HG03565 (cell line): ENCODE data around the gene RERE.
A peak's percentile ranks its signal among the peaks of the same experiment; 100 is the strongest.
"Not testable (repeated sequence)": the region's sequence is repeated elsewhere in the genome, so short reads cannot be mapped to it uniquely, and the experiment has no call there.

Experiments
- ATAC-seq: cut with Tn5 transposase; IDR thresholded peaks from one replicate; pipeline ENCODE4 v1.9.1; 2021; ENCODE audit warnings: mild to moderate bottlenecking, moderate library complexity; ENCODE audit not compliant: unreplicated experiment

The RERE gene

DNA sequence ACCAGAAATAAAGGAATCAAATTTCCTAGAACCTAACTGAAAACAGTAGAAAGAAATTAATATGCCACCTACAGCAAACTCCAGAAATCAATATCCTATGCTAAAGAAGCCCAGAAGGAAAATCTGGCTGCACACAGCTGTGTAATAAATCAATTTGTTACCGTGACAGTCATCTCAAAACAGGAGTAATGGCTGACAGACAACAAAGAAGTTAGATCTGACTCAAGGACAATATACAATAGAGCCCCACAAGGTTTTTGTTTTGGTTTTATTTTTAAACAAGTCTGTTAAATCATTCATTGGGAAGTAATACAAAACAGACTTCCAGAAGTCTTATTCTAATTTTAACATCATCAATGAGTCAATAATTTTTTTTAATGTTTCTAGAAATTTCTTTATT, 168.4 kb downstream of the RERE start:
- no peak for ATAC-seq

DNA sequence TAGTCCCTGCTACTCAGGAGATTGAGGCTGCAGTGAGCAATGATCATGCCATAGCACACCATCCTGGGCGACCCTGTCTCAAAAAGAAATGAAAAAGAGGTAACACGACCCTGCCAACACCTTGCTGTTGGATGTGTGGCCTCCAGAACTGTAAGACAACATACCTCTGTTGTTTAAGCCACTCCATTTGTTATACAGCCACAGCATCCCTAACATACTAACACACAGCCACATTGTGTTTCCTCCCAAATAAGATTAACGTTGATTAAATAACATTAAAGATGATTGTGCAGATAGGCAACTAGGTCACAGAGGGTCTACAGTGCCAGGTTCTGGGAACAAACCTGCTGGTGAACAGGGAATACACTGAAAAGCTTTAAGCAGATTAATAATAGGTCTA, 170.4 kb downstream of the RERE start:
- no peak for ATAC-seq

DNA sequence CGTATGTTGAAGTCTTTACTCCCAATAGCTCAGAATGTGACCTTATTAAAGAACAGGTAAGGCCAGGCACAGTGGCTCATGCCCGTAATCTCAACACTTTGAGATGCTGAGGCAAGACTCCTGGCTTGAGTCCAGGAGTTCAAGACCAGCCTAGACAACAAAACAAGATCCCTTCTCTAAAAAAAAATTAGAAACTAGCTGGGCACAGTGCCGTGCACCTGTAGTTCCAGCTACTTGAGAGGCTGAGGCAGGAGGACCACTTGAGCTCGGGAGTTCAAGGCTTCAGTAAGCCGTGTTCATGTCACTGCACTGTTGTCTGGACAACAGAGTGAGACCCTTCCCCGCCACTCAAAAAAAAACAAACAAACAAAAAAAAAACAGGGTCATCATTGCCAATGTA, 171.3 kb downstream of the RERE start:
- no peak for ATAC-seq

DNA sequence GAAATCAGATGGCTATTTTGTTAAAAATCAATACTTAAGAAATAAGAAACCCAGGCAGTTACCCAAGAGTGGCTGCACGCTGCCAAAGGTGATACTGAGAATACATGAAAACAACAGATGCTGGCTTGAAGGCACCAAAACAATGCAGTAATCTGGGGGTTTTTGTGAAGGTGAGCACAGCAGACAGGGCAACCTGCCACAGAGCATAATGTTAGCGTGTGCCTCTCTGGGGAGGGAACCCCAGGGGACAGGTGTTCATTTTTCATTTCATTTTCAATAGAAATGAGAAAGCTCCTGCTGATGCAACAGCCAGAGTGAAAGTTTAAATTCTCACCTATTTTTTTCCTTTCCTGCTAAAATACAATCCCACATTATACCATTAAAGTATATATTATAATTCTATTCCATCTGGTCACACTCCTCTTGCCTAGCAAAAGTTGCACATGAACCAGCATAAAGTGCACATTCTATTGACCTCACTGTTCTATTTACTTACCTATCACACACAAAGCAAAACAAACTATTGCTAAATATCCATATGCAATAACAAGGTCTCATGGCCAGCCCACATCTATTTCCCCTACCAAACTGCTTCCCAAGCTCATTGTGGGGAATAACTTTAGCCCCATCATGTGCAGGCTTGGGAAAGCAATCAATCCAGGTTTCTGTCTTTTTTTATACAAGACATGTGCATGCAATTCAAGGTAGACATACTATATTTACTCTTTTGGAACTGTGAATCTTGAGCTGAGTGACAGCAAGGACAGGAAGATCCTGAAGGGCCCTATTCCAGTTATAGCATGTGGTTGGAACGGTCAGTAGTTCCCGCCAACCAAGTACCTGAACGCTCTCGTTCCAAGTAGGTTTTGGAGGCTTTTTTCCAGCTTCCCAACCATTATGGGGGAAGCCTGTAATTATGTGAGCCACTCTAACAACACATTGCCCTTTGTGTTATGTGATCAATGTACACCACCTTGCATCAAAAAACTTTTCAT, 173.6 kb downstream of the RERE start:
- peak; percentile 76 for ATAC-seq

DNA sequence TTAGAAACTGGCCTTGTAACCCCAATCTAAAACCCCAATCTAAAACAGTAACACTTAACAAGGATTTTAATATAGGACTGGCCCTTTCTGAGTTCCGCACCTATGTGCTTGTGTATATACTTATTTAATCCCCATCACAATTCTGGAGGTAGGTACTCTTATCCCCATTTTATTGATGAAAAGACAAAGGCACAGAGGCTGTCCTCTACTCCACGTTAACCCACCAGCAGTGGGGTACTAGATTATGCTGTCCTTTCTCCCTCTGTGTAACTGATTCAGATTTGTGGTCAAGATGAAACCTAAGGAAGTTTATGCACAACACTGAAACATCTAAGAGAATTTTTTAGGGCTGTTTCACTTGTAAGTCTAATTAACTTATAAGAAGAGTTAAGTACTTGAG, 175.3 kb downstream of the RERE start:
- no peak for ATAC-seq

DNA sequence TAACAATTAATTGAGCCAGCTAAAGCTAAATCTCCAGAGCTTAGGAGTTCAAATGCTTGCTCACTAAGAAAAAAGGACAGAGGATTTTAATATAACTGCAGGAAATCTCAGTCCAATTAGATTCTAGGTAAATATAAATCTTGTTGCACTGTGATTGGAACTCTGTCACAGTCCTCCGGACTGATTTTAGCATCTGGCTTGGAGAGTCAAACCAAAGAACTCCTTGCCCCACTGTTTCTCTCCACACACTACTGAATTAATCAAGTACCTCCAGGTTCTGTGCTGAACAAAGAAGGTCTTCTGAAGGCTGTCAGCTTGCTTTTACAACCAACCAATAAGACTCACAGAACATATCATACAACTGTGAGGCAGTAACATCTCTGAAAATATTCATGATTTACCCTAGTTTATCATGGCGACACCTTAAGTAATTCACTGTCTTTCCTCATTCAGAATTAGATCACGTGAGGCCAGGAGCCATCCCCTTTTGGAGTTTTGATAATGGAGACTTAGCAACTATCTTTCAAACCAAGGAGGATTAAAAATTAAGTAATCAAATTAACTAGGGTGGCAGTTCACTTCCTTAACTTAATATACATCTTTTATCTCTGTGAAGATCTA, 176.0 kb downstream of the RERE start:
- ATAC-seq: no peak

DNA sequence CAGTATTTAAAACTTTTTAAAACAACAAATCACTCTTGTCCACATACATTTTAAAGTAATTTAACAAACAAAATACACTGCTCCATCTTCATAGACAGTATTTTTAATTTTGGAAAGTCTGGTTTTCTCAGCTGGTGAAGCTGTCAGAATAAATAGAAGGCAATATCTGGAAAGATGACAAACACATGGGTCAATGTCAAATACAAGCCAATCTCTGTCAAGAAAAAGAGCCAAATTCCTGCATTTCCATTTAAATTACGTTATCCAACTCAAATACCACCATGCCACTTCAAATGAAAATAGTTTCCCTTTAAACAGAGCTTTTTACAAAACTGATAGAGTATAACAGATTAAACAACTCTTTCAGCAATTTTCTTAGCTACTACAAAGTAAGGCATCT, 176.5 kb downstream of the RERE start:
- no peak for ATAC-seq

DNA sequence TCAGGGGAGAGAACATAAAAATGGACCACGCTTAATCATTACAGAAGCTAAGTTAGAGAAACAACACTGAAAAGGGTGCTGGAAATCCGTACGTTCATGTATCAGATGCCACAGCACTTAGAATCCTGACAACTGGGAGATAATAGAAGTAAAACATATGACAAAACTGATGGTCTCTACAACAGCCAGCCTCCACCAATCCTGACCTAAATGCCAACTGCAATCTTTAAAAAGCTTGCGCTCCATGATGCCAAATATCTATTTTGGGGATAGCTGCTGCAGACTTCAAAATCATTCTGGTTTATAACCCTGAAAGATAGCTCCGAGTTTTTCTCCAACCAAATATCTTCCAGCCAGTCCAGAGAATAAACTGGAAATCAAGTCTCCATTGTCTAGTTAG, 178.3 kb downstream of the RERE start:
- ATAC-seq: no peak

DNA sequence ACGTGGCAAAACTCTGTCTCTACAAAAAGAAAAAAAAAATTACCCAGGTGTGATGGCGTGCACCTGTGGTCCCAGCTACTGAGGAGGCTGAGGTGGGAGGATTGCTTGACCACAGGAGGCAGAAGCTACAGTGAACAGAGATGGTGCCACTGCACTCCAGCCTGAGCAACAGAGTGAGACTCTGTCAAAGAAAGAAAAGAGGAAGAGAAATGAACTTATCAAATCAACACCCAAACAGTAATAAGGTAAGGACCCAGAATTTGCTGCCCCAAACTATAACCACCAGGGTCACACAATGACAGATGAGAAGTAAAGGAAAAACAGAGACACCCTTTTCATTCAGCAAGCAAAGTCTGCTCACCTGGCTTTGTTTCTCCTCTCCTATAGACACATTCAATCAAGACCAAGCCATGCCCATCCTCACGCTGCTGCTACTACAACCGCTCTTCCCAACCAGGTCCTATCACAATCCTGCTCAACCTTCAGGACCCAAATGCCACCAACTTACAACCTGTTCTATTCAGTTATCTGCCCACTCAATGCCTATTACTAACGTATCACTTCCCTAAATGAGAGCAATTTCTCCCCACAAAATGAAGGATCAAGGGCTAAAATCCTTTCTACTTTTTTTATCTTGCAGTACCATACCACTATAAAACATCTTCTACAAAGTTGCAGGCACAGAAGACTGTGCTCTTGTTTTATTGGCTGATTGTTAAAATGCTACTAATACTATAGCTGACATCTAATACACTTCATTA, 183.5 kb downstream of the RERE start:
- no peak for ATAC-seq

DNA sequence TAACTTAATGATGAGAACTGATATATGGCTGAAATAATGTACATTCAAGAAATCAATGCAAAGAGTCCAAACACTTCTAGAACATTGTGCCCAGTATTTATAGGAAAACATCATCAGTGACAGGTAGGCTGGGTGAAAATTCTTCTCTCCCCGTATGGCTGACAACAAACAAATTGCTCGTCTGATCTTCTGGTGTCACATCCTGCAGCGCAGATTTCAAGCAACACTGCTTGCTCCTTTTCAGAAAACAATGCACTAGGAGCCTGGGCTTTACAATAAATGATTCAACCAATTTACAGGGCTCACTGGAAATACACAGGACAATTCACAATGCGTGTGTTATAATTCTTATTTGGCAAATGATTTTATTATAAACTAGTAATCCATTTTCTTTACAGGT, 185.3 kb downstream of the RERE start:
- ATAC-seq: no peak

DNA sequence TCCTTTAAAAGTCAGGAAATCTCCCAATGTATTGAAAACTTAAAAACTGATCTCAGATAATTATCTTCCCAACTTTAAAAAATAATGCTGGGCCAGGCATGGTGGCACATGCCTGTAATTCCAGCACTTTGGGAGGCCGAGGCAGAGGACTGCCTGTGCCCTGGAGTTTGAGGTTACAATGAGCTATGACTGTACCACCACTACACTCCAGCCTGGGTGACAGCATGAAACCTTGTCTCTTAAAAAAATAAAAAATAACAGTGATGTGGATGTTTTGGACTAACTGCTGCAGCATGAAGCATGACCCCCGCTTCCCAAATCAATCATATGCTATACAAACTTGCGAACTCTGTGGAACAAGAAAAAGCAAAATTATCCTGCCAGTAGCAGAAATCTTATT, 186.3 kb downstream of the RERE start:
- no peak for ATAC-seq

DNA sequence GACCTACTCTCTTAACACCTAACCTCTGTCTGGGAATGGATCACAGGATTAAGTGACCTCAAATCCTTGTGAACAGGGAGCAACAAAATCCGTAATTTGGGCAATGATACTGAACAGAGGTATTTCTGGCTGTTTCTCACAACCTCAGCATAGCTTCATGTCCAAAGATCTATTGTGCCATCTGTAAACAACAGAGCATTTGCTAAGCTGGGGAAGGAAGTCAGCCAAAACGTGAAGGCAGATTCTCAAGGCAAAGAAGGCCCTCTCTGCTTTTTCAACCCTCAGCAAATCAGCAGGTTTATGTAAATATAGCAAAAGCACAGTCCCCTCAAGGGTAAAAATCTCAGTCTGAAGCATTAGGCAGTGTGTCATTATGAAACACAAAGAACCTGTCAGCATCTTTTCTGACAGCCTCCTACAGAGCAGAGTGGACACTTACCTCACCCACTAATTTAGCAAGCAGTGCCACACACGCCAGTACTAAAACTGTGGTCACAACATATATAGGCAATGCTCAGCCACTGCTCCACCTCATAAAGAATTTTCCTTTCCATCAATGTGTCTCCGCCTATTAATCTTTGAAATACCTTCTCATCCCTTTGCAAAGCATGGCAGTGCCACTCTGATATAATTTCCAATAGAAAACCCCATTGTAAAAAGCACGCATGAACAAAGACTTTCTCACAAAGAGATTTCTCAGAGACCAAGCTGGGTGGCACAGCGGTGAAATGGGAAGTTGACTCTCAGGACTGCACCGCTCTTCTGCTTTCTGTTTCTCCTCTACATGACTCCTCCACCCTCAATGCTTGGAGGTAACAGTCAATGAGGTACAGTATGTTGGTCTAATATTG, 188.0 kb downstream of the RERE start:
- ATAC-seq: peak; percentile 57

DNA sequence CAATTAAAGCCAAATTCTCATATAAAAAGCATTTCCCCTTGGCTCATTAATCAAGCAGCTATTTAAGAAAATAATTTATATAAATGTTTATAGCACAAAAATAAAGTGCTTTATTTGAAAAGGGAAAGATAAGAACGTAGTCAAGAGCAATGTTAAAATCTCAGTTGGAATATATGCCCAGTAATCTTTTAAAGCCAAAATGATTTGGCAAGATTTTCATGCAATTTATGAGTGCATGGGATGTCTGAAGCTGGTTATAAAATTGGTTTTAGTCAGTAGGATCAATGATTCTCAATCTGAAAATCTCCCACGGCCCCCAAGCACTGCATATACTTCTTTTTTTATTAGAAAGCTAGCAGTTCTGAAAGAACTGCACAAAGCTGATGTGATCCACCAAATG, 188.8 kb downstream of the RERE start:
- no peak for ATAC-seq

DNA sequence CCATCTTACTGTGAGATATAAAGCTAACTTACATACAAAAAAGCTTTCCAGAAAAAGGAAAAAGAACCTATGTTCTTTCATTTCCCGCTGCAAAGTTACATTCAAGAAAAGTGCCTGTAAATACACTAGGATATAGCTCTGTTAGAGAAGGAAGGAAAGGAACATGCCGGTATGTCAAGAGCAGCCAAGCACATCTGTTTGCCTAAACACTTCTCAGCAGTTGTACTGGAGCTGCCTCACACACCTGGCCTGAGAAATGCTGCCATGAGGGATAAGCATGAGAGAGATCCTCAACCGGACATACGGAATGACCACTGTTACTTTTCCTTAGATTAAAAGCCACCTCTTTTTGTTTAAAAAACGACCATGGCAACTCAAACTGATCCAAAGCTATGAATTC, 189.7 kb downstream of the RERE start:
- no peak for ATAC-seq

DNA sequence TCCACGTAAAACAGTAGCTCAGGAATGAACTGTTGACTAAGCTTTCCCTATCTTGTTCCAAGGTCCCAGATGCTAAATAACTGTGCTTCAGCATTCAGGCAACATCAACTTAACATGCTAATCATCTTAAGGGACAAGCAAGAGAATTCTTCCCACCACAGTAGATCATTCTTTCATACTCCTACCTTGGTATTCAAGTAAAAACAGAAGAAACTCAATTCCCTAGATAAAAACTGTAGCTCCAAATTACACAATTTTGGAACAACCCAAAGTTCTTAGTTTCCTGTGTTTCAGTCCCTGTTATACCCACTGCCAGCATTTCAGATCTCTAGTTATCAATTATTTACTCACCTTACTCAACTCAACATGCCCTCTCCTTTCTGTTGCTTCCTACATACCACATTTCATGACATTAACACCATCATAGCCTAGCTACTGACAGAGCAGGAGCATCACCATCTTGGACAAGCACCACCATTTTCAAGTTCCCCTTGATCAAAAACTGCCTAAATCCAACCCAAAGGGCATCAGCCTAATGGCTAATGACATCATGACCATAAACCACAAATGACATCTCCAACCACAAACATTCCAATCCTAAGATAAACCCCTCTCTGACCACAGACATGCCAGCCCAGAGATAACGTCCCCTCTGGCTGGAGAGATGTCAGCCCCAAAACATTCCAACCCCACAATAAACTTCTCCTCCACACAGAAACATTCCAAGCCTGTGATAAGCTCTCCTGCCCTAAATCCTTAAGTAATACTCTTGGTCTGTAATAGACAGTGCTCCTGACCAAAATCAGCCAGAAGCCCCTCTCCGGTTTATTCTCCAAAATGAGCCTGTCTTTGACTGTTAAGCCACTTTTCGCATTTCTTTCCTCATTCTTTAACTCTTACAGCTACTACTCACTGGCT, 191.2 kb downstream of the RERE start:
- ATAC-seq: no peak

DNA sequence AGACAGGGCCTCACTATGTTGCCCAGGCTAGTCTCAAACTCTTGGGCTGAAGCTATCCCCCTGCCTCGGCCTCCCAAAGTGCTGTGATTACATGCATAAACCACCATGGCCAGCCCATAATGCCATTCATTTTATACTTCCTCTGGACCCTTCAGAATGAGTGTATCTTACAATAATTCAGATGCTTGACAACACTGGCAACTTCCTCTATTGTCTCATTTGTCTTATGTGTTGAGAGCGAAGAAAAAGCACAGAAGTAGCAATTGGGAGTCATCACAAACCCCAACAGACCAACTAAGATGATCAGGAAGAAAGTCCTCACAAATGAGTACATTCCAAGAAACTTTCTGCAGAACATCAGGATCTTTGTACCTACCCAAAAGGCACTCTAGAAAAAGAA, 191.9 kb downstream of the RERE start:
- no peak for ATAC-seq

DNA sequence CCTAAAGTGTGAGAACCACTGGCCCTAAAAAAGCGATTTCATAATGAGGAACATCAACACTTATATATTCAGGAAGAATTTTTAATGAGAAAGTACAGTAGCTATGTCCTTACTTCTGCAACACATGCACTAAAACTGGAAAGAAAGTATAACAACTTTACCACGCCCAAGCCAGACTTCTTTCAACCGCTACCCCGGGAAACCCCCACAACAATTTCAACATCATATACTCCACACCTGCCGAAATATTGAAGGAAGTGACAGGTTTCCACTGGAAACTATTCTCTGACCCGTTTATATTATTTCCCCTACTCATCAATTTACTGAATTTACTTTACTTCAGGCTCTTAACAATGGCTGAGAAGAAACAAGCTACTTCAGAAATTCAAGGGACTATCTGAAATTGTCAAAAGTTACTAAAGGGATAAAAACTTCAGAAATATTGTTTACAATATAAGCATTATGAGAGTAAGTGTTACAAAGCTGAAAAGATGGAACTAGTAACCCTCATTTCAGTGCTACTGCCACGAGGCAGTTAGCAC, 193.7 kb downstream of the RERE start:
- not testable (repeated sequence) for ATAC-seq

DNA sequence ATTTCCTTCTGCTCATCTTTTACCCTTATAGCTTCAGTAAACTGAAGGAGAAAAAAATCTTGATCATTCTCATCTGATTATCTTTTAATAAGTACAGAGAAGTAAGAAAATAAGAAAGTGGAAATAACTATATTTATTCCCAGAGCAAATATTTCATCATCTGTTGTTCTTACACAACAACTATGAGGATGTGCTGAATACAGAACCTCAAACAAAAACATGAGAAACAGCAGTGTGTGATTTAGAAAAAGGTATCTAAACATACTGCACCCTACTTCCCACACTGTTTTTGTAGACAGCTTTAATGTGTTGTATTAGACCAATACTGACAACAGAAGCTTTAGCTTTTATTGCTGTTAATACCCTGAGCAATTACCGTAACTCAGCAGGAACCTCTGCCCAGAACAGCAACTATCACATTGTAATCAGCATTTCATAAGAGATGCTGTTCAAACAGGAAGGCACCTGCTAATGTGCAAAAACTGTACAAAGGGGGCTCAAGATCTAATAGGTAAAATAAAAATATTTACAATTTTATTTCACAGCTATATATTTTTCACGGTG, 195.6 kb downstream of the RERE start:
- not testable (repeated sequence) for ATAC-seq

DNA sequence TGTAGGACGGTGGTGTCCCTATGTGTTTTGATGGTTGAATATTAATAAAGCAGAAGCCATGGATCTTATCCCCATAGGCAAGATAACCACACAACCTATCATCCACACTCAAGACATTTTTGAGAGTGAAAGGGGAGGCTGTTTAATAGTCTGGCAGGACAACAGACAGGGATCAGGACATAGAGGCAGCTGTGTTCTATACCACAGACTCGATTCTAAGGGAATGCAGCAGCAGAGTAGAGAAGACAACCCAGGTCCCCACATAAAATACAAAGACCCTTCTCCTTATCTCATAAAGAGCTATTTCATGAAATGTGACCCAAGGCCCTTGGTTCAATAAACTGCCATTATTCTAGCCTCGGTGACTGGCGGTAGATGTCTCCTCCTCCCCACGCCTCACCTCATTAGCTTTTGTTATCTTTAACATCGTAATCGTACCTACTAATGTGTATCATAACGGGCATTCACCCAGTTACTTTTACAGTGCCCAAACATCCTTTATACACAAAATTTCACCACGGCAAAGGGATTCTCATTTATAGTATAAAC, 196.3 kb downstream of the RERE start:
- not testable (repeated sequence) for ATAC-seq
